AG10803 (cell line): ENCODE measurements around the gene CRHR2.

Experiments
- DNase-seq: peaks from one replicate; pipeline ENCODE4 v3.0.0; 2010; ENCODE audit warnings: low read depth
- H3K4me3 ChIP-seq: 2 replicates; pipeline ENCODE4 v1.5.1; 2011; ENCODE audit warnings: mild to moderate bottlenecking, low read length, control low read depth
- CTCF ChIP-seq: conservative IDR thresholded peaks from 2 replicates; pipeline ENCODE4 v1.5.1; 2011; ENCODE audit warnings: mild to moderate bottlenecking, low read length, control low read depth, inconsistent platforms

CRHR2 gene

GRCh38 chr7:30683816-30684215 is 1.6 kb upstream of the CRHR2 start:
- no peak for DNase-seq
- no peak overlapping the region for H3K4me3 ChIP-seq
- no peak for TF ChIP-seq CTCF

- DNase-seq: no peak
- no peak for TF ChIP-seq CTCF
- no peak overlapping the region for H3K4me3 ChIP-seq
Measured at GRCh38 chr7:30683306-30683705, 1.1 kb upstream of the CRHR2 start.

GRCh38 chr7:30681815-30682211 is 443 bp downstream of the CRHR2 start:
- H3K4me3 ChIP-seq: no peak overlapping the region
- TF ChIP-seq CTCF: no peak
- no peak for DNase-seq

- no peak for TF ChIP-seq CTCF
- no peak for DNase-seq
- H3K4me3 ChIP-seq: no peak overlapping the region
Measured at GRCh38 chr7:30681331-30681797, 892 bp downstream of the CRHR2 start.

GRCh38 chr7:30679664-30680063 is 2.6 kb downstream of the CRHR2 start:
- no peak for TF ChIP-seq CTCF

GRCh38 chr7:30678805-30679204 is 3.5 kb downstream of the CRHR2 start:
- DNase-seq: no peak
- H3K4me3 ChIP-seq: no peak overlapping the region
- TF ChIP-seq CTCF: no peak

More at GRCh38 chr7:30679664-30680063, 2.6 kb downstream of the CRHR2 start:
- H3K4me3 ChIP-seq: no peak overlapping the region
- no peak for DNase-seq

GRCh38 chr7:30674876-30675275 is 7.4 kb downstream of the CRHR2 start:
- no peak for DNase-seq
- no peak overlapping the region for H3K4me3 ChIP-seq
- TF ChIP-seq CTCF: no peak
